Thoracic aorta (tissue), 2 donors: ENCODE results near the gene NPDC1. TPM values are rescaled to one million over a fixed set of nuclear protein-coding genes. Genes with fewer than 3 reads are reported as not detected.
A peak's percentile ranks its signal among the peaks of the same experiment; 100 is the strongest.

Source experiments
- ATAC-seq: fragments of 150-250 bp; one replicate; pipeline ENCODE4 v1.8.0; 2017; ENCODE audit warnings: low read depth; ENCODE audit not compliant: insufficient number of reproducible peaks, low FRiP score
- DNase-seq: peaks from one replicate; pipeline ENCODE4 v3.0.0-alpha.2; 2020; ENCODE audit warnings: low spot score
- H3K27ac ChIP-seq, 2 donors: fragments of 200-600 bp; sonication (generic); 1 replicate in 1 of 2; 2 replicates in 1 of 2; pipeline ENCODE4 v1.5.1; 2016; ENCODE audit warnings: mild to moderate bottlenecking in 2 of 2, moderate library complexity in 2 of 2
- H3K27me3 ChIP-seq: fragments of 200-600 bp; sonication (generic); replicated peaks from 2 replicates; pipeline ENCODE4 v1.6.0; 2016; ENCODE audit warnings: mild to moderate bottlenecking; ENCODE audit not compliant: insufficient read depth
- H3K36me3 ChIP-seq: fragments of 200-600 bp; sonication (generic); one replicate; pipeline ENCODE4 v1.5.1; 2016
- H3K4me1 ChIP-seq, 2 donors: fragments of 200-600 bp; sonication (generic); 1 replicate in 1 of 2; 2 replicates in 1 of 2; pipeline versions ENCODE4 v1.5.1 to v1.6.0; 2016; ENCODE audit warnings: low read depth in 2 of 2, mild to moderate bottlenecking in 1 of 2; ENCODE audit not compliant: control insufficient read depth in 1 of 2
- H3K4me3 ChIP-seq: fragments of 200-600 bp; sonication (generic); 2 replicates; pipeline ENCODE4 v1.5.1; 2016; ENCODE audit warnings: mild to moderate bottlenecking
- H3K9me3 ChIP-seq: fragments of 200-600 bp; sonication (generic); 2 replicates; pipeline ENCODE4 v1.5.1; 2016
- CTCF ChIP-seq: fragments of 200-600 bp; sonication (generic); IDR thresholded peaks from one replicate; pipeline ENCODE4 v1.5.1; 2019; ENCODE audit warnings: antibody characterized with exemption
- total RNA-seq, 2 donors: library from RNA; depleted of rRNA; stranded (reverse); fragments of >200 nt; gene quantifications; one replicate each; pipeline versions ENCODE4 v1.1.0 to v1.2.3, GENCODE V29; 2016

Gene NPDC1
- total RNA-seq, 2 donors from 2014 or later, result 71.5 to 95.8 TPM

GRCh38 chr9:136996361-136997292 is 49.4 kb downstream of the NPDC1 start, which contains the start of gene CLIC3:
Gene CLIC3 (minus strand): TSS chr9:136996568. CDS start chr9:136996543, 25 bp downstream.
- no peak for ATAC-seq
- peak within 1 kb of the TSS; percentile 63 for H3K4me3 ChIP-seq

GRCh38 chr9:136995772-136996311 is 50.1 kb downstream of the NPDC1 start:
- DNase-seq (no peak), ATAC-seq (no peak)
- no peak for TF ChIP-seq CTCF

More at GRCh38 chr9:136996361-136997292, 49.4 kb downstream of the NPDC1 start, which contains the start of gene CLIC3:
- Histone ChIP-seq H3K4me1 (peaks cover 24 to 37% of the 10 kb centered on the region in 2 donors), H3K36me3 (no peaks in the 10 kb centered on the region), H3K27me3 (no peaks in the 10 kb centered on the region), H3K27ac (peak within 1 kb of the TSS in 1 of 2 donors; percentile 54), H3K9me3 (no peaks in the 10 kb centered on the region)
- no peak for TF ChIP-seq CTCF
- DNase-seq, result no peak

GRCh38 chr9:136995362-136995761 is 50.6 kb downstream of the NPDC1 start:
- DNase-seq (no peak), ATAC-seq (no peak)
- Histone ChIP-seq H3K27ac (no peak overlapping the region), H3K27me3 (no peaks in the 10 kb centered on the region), H3K4me3 (peak overlapping the region; percentile 63), H3K4me1 (peaks cover 24 to 37% of the 10 kb centered on the region in 2 donors), H3K9me3 (no peaks in the 10 kb centered on the region), H3K36me3 (no peaks in the 10 kb centered on the region)
- no peak for TF ChIP-seq CTCF

More at GRCh38 chr9:136995772-136996311, 50.1 kb downstream of the NPDC1 start:
- Histone ChIP-seq H3K27ac (peak overlapping the region in 1 of 2 donors; percentile 54), H3K27me3 (no peaks in the 10 kb centered on the region), H3K36me3 (no peaks in the 10 kb centered on the region), H3K4me3 (peak overlapping the region; percentile 63), H3K9me3 (no peaks in the 10 kb centered on the region), H3K4me1 (peaks cover 24 to 37% of the 10 kb centered on the region in 2 donors)

DNA sequence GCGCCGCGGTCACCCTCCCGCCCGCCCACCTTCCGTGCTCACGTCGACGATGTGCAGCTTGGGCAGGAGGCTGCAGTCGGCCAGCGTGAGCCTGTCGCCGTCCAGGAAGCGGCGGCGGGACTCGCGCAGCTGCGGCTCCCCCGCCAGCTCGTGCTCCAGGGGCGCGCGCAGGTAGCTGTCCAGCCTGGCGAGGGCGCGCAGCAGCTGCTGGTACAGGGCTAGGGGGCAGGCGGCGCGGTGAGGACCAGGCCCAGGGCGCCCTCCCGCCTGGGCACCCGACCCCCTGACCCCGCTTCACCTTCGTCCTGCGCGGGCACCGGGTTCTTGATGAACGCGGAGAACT is 51.1 kb downstream of the NPDC1 start:
- H3K27me3 ChIP-seq, result no peaks in the 10 kb centered on the region
- H3K9me3 ChIP-seq, result no peaks in the 10 kb centered on the region
- peaks cover 24 to 37% of the 10 kb centered on the region in 2 donors for H3K4me1 ChIP-seq
- no peak for TF ChIP-seq CTCF
- no peak for ATAC-seq
- no peak for DNase-seq
- peak overlapping the region; percentile 63 for H3K4me3 ChIP-seq
- H3K36me3 ChIP-seq, result no peaks in the 10 kb centered on the region
- no peak overlapping the region for H3K27ac ChIP-seq

- no peak for DNase-seq
- no peak for ATAC-seq
- no peaks in the 10 kb centered on the region for H3K9me3 ChIP-seq
- H3K36me3 ChIP-seq, result no peaks in the 10 kb centered on the region
- no peak overlapping the region for H3K4me3 ChIP-seq
- H3K4me1 ChIP-seq, result peaks cover 24 to 37% of the 10 kb centered on the region in 2 donors
- no peak overlapping the region for H3K27ac ChIP-seq
- H3K27me3 ChIP-seq, result no peaks in the 10 kb centered on the region
- no peak for TF ChIP-seq CTCF
Observed at GRCh38 chr9:136994180-136994887, 51.6 kb downstream of the NPDC1 start.
